ENCODE measurements around the gene UFD1. TPM values are rescaled to one million over a fixed set of nuclear protein-coding genes. Genes with fewer than 3 reads are reported as not detected.
A peak's percentile ranks its signal among the peaks of the same experiment; 100 is the strongest.

The UFD1 gene
- total RNA-seq, 4 donors from 2014 or later = 4.9 to 57.2 (median 36.8) TPM

- Histone ChIP-seq H3K9me3 (no peaks in the 10 kb centered on the region), H3K4me3 (no peak overlapping the region), H3K27me3 (no peaks in the 10 kb centered on the region), H3K36me3 (peaks cover 0 to 7% (median 0%) of the 10 kb centered on the region in 4 donors), H3K4me1 (peaks cover 19 to 27% (median 23%) of the 10 kb centered on the region in 4 donors), H3K27ac (no peak overlapping the region)
- in situ Hi-C loops (cut with MboI; ENCODE audit: low pct_ligation_motif_present in 1 of 4, low pct_unique_long_range_greater_than_20kb in 1 of 4, low sequenced_read_pairs in 3 of 4) (no loop called here), intact Hi-C loops (cut with DNase I; ENCODE audit: low total_unique reads) (no loop called here)
- WGBS, 2 donors (ENCODE audit: low coverage in 1 of 2) = 89 to 92% methylated on average over 3 to 7 of the region's 7 CpGs
- TF ChIP-seq, protein P1, sequence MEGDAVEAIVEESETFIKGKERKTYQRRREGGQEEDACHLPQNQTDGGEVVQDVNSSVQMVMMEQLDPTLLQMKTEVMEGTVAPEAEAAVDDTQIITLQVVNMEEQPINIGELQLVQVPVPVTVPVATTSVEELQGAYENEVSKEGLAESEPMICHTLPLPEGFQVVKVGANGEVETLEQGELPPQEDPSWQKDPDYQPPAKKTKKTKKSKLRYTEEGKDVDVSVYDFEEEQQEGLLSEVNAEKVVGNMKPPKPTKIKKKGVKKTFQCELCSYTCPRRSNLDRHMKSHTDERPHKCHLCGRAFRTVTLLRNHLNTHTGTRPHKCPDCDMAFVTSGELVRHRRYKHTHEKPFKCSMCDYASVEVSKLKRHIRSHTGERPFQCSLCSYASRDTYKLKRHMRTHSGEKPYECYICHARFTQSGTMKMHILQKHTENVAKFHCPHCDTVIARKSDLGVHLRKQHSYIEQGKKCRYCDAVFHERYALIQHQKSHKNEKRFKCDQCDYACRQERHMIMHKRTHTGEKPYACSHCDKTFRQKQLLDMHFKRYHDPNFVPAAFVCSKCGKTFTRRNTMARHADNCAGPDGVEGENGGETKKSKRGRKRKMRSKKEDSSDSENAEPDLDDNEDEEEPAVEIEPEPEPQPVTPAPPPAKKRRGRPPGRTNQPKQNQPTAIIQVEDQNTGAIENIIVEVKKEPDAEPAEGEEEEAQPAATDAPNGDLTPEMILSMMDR (IDR thresholded peaks at IDR 0.05) = no peak
- TF ChIP-seq EP300 (IDR thresholded peaks at IDR 0.05; ENCODE audit: low read depth) = no peak
- TF ChIP-seq POLR2A (IDR thresholded peaks at IDR 0.05) = no peak
- TF ChIP-seq POLR2AphosphoS5 (IDR thresholded peaks at IDR 0.05) = no peak
- no peak for DNase-seq
Observed at GRCh38 chr22:19434401-19434800, 44.6 kb downstream of the UFD1 start.

DNA sequence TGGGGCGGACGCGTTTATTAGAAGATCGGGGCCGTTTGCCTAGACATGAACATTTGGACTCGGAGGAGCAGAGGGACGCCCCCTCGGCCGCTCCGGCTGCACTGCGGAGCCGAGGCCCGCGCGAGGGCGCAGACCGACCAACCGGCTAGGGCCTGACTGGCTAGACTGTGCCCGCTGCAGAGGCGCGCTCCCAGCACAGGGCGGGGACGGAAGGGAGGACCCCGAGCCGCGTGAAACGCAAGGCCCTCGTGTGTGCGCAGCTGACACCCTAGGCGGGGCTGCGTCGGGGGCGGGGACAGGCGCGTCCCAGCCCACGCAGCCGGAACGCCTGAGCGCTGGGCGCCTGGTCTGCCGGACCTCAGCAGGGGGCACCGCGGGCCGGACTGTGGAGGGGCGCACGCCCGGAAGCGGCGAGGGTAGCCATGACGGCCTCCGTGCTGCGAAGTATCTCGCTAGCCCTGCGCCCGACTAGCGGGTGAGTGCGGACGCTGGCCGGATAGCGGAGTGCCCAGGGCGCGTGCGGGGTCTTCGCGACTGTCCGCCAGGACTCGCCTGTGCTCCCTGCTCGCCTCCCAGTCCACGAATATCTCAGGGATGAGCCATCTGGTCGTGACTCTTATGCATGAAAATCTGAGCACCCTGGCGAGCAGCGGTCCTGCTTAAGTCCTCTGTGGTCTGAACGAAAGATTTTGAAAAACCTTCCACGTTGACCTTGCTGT, 46.7 kb downstream of the UFD1 start, which contains the start of gene MRPL40:
Gene MRPL40, plus strand, starts transcription at position 413 of the 719 bp plus-strand sequence. Its CDS starts 10 bp downstream, at position 423.
- Histone ChIP-seq H3K27ac (peak within 1 kb of the TSS; percentile 95 to 99 (median 98)), H3K27me3 (no peaks in the 10 kb centered on the region), H3K4me3 (peak within 1 kb of the TSS; percentile 64 to 95 (median 79)), H3K4me1 (peaks cover 19 to 34% (median 26%) of the 10 kb centered on the region in 4 donors), H3K36me3 (peaks cover 0 to 7% (median 0%) of the 10 kb centered on the region in 4 donors), H3K9me3 (no peaks in the 10 kb centered on the region)
- intact Hi-C loops (cut with DNase I; ENCODE audit: low total_unique reads) = no loop called here
- TF ChIP-seq POLR2A (IDR thresholded peaks at IDR 0.05) = peak; percentile 94
- no peak for TF ChIP-seq EP300 (IDR thresholded peaks at IDR 0.05; ENCODE audit: low read depth)
- TF ChIP-seq, protein P1 (IDR thresholded peaks at IDR 0.05) = peak in 2 of 5 experiments; percentile 6 to 13
- peak; percentile 93 to 96 (median 96) for TF ChIP-seq POLR2AphosphoS5 (IDR thresholded peaks at IDR 0.05)
- in situ Hi-C loops (cut with MboI; ENCODE audit: low pct_ligation_motif_present in 1 of 4, low pct_unique_long_range_greater_than_20kb in 1 of 4, low sequenced_read_pairs in 3 of 4) = no loop called here
- DNase-seq = peak; percentile 95
- 0% methylated on average over 4 to 50 of the region's 74 CpGs for WGBS, 2 donors (ENCODE audit: low coverage in 1 of 2)

- no peaks in the 10 kb centered on the region for H3K27me3 ChIP-seq
- peak in 1 of 3 donors; percentile 58 for TF ChIP-seq POLR2AphosphoS5 (IDR thresholded peaks at IDR 0.05)
- no peak for TF ChIP-seq POLR2A (IDR thresholded peaks at IDR 0.05)
- peak within 1 kb of the TSS; percentile 67 to 95 (median 79) for H3K4me3 ChIP-seq
- H3K27ac ChIP-seq = peak within 1 kb of the TSS; percentile 95 to 99 (median 98)
- peak; percentile 82 for DNase-seq
- in situ Hi-C loops (cut with MboI; ENCODE audit: low pct_ligation_motif_present in 1 of 4, low pct_unique_long_range_greater_than_20kb in 1 of 4, low sequenced_read_pairs in 3 of 4) (no loop called here), intact Hi-C loops (cut with DNase I; ENCODE audit: low total_unique reads) (no loop called here)
- H3K9me3 ChIP-seq = no peaks in the 10 kb centered on the region
- H3K36me3 ChIP-seq = peaks cover 0 to 7% (median 0%) of the 10 kb centered on the region in 4 donors
- peaks cover 19 to 34% (median 26%) of the 10 kb centered on the region in 4 donors for H3K4me1 ChIP-seq
- 0% methylated on average over 39 of the region's 66 CpGs; no CpG with 5 or more reads in 1 of the 2 donors for WGBS, 2 donors (ENCODE audit: low coverage in 1 of 2)
Observed at GRCh38 chr22:19431649-19432132, 47.3 kb downstream of the UFD1 start, which contains the start of gene HIRA. HIRA (minus strand) TSS chr22:19431733; CDS start chr22:19431476, 257 bp downstream.

GRCh38 chr22:19430890-19431541, 48.0 kb downstream of the UFD1 start:
- WGBS, 2 donors (ENCODE audit: low coverage in 1 of 2) = 0% methylated on average over 12 of the region's 53 CpGs; no CpG with 5 or more reads in 1 of the 2 donors
- Histone ChIP-seq H3K36me3 (peaks cover 0 to 6% (median 0%) of the 10 kb centered on the region in 4 donors), H3K27me3 (no peaks in the 10 kb centered on the region), H3K4me1 (peaks cover 19 to 34% (median 26%) of the 10 kb centered on the region in 4 donors), H3K27ac (peak overlapping the region; percentile 80 to 99 (median 97)), H3K4me3 (peak overlapping the region; percentile 67 to 95 (median 79)), H3K9me3 (no peaks in the 10 kb centered on the region)
- TF ChIP-seq, protein P1 (IDR thresholded peaks at IDR 0.05) = peak in 2 of 5 experiments; percentile 10 to 33
- TF ChIP-seq POLR2A (IDR thresholded peaks at IDR 0.05) = peak; percentile 18
- peak in 2 of 3 donors; percentile 21 to 29 for TF ChIP-seq POLR2AphosphoS5 (IDR thresholded peaks at IDR 0.05)
- no peak for TF ChIP-seq EP300 (IDR thresholded peaks at IDR 0.05; ENCODE audit: low read depth)
- intact Hi-C loops (cut with DNase I; ENCODE audit: low total_unique reads) = no loop called here
- DNase-seq = peak; percentile 79
- in situ Hi-C loops (cut with MboI; ENCODE audit: low pct_ligation_motif_present in 1 of 4, low pct_unique_long_range_greater_than_20kb in 1 of 4, low sequenced_read_pairs in 3 of 4) = no loop called here
